Measurements from ENCODE around the gene WDR33.

WDR33 gene

DNA sequence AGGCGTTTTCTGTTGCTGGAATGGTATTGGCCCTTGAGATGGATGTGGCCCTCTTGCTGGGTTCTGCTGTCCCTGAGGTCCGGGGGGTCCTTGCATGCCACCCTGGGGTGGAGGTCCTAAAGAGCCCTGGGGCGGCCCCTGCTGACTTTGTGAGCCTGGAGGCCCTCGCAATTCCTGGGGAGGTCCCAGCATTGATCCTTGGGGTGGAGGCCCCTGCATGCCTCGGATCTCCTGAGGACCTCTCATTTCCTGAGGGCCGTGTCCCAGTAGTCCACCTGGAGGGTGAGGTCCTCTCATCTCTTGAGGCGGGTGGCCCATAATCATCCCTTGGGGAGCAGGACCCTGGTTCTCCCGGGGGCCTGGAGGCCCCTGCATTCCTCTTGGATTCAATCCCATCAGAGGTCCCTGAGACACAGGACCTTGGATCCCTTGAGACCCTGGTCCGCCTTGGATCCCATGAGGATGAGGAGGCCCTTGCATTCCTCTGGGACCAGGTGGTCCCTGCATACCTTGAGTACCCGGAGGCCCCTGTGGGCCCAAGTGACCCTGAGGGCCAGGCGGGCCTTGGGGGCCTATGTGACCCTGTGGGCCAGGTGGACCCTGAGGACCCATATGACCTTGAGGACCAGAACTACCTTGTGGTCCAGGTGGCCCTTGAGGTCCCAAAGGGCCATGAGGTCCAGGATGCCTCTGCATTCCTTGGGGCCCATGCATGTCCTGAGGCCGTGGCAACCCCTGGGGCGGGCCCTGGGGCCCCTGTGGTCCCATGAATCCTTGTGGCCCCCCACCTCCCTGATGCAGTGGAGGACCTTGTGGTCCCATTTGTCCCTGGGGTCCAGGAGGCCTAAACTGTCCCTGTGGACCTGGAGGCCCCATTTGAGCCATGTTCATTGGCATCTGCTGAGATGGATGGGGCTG lies 91.4 kb downstream of the WDR33 start:
- no peak overlapping the region for H3K4me3 ChIP-seq (ENCODE audit: extremely low read depth, insufficient read depth, low read length, poor library complexity, severe bottlenecking)
- no peak overlapping the region for H3K27ac ChIP-seq (ENCODE audit: low read depth, low read length, severe bottlenecking)
- no peaks in the 10 kb centered on the region for H3K9me3 ChIP-seq (ENCODE audit: control insufficient read depth, low read length)
- H3K36me3 ChIP-seq (ENCODE audit: control insufficient read depth, insufficient read depth, low read length), result peaks cover 73% of the 10 kb centered on the region
- 92 to 96% methylated on average over 11 to 12 of the region's 13 CpGs for whole genome bisulfite sequencing, 2 experiments (ENCODE audit: insufficient coverage in 2 of 2)
- H3K4me1 ChIP-seq (ENCODE audit: control insufficient read depth, insufficient read depth, low read length, poor library complexity, severe bottlenecking), result no peaks in the 10 kb centered on the region

DNA sequence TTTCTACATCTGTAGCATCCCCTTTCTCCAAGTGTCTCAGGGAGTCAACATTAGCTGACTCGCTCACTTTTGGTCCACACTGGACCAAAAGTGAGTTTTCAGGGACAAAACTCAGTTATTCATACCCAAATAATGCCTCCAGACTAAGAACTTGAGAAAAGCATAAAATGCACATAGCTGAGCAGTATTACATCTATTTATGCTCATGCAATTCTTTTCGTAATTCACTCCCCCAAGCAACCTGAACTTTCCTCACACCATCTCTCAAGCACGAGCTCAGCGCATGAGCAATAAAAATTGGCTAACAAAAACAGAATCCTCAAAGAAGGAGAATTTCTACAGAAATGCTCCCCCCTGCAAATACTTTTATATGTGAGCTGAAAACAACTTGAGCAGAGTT lies 92.7 kb downstream of the WDR33 start:
- Histone ChIP-seq H3K36me3 (ENCODE audit: control insufficient read depth, insufficient read depth, low read length) (peaks cover 73% of the 10 kb centered on the region), H3K4me3 (ENCODE audit: extremely low read depth, insufficient read depth, low read length, poor library complexity, severe bottlenecking) (no peak overlapping the region), H3K4me1 (ENCODE audit: control insufficient read depth, insufficient read depth, low read length, poor library complexity, severe bottlenecking) (no peaks in the 10 kb centered on the region), H3K9me3 (ENCODE audit: control insufficient read depth, low read length) (no peaks in the 10 kb centered on the region), H3K27ac (ENCODE audit: low read depth, low read length, severe bottlenecking) (no peak overlapping the region)
- WGBS, 2 experiments (ENCODE audit: insufficient coverage in 2 of 2), result 92 to 99% methylated on average over 2 to 4 of the region's 4 CpGs

DNA sequence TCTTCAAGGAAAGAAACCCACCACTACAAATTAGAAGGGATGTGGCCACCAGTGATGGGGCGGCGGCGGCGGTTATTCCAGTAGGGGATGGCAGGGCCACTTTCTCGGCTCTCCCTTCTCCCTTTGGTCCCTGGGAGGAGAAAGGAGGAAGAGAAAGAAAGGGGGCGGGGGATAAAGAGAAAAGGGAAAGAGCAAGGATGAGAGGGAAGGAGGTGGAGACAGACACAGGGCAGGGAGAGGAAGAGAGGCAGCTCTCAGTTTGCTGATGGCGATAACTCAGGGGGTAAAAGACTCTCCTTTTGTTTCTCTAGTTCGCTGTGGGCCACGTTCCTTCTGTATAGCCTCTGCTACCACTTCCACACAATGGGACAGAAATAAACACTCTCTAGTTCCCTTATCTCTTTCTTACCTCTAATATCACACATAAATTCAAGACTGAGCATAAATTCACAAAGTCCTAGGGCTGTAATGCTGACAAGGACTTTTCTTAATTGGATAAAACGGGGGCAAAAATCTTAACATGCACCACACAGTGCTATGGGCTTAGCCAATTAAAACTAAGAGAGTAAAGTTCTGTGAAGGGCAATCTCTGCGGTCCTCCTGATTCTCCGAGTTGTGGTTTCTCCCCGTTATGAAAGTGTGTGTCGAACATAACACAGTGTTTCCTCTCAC lies 95.1 kb downstream of the WDR33 start:
- H3K9me3 ChIP-seq (ENCODE audit: control insufficient read depth, low read length), result no peaks in the 10 kb centered on the region
- H3K4me1 ChIP-seq (ENCODE audit: control insufficient read depth, insufficient read depth, low read length, poor library complexity, severe bottlenecking), result no peaks in the 10 kb centered on the region
- H3K36me3 ChIP-seq (ENCODE audit: control insufficient read depth, insufficient read depth, low read length), result peaks cover 63% of the 10 kb centered on the region
- 87 to 90% methylated on average over 7 to 10 of the region's 14 CpGs for WGBS, 2 experiments (ENCODE audit: insufficient coverage in 2 of 2)
- no peak overlapping the region for H3K27ac ChIP-seq (ENCODE audit: low read depth, low read length, severe bottlenecking)
- no peak overlapping the region for H3K4me3 ChIP-seq (ENCODE audit: extremely low read depth, insufficient read depth, low read length, poor library complexity, severe bottlenecking)

DNA sequence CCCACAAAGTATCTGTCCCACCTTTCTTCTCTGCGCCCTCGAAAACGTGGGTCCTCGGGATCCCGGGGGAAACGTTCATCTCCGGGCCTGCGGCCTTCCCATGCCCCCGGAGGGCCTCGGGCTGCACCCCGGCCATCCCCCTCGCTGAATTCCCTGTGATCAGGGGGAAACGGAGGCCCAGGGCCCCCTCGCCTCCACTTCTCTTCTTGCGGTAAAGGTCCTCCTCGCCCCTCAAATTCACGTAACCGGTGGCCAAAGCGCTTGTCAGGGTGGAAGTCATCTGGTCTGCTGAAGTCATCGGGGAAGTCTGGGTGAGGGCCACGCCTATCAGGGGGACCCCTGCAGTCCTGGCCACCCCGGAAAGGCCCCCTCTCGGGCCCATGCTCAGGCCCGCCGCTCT lies 97.4 kb downstream of the WDR33 start:
- no peak overlapping the region for H3K27ac ChIP-seq (ENCODE audit: low read depth, low read length, severe bottlenecking)
- 98% methylated on average over 20 to 23 of the region's 25 CpGs for WGBS, 2 experiments (ENCODE audit: insufficient coverage in 2 of 2)
- no peaks in the 10 kb centered on the region for H3K9me3 ChIP-seq (ENCODE audit: control insufficient read depth, low read length)
- no peaks in the 10 kb centered on the region for H3K4me1 ChIP-seq (ENCODE audit: control insufficient read depth, insufficient read depth, low read length, poor library complexity, severe bottlenecking)
- no peak overlapping the region for H3K4me3 ChIP-seq (ENCODE audit: extremely low read depth, insufficient read depth, low read length, poor library complexity, severe bottlenecking)
- H3K36me3 ChIP-seq (ENCODE audit: control insufficient read depth, insufficient read depth, low read length), result peaks cover 63% of the 10 kb centered on the region

DNA sequence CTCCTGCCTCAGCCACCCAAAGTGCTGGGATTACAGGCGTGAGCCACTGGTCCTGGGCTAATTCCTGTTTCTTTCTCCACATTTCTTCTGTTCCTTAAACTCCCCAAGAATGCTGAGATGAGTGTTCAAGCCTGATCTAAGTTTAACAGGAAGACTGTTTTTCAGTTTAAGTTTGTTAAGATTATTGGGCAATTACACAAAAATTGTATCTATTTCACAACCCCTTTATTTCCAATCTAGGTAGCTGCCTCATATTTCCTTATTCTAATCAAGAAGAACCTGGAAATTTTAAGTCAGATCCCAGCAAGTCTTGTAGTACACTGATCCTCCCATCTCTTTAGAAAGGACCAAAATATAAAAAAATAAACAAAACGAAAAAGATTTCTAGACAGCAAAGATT lies 98.0 kb downstream of the WDR33 start:
- Histone ChIP-seq H3K9me3 (ENCODE audit: control insufficient read depth, low read length) (no peaks in the 10 kb centered on the region), H3K4me3 (ENCODE audit: extremely low read depth, insufficient read depth, low read length, poor library complexity, severe bottlenecking) (no peak overlapping the region), H3K27ac (ENCODE audit: low read depth, low read length, severe bottlenecking) (no peak overlapping the region), H3K36me3 (ENCODE audit: control insufficient read depth, insufficient read depth, low read length) (peaks cover 63% of the 10 kb centered on the region), H3K4me1 (ENCODE audit: control insufficient read depth, insufficient read depth, low read length, poor library complexity, severe bottlenecking) (no peaks in the 10 kb centered on the region)
- 100% methylated on average over 1 to 2 of the region's 2 CpGs for WGBS, 2 experiments (ENCODE audit: insufficient coverage in 2 of 2)

DNA sequence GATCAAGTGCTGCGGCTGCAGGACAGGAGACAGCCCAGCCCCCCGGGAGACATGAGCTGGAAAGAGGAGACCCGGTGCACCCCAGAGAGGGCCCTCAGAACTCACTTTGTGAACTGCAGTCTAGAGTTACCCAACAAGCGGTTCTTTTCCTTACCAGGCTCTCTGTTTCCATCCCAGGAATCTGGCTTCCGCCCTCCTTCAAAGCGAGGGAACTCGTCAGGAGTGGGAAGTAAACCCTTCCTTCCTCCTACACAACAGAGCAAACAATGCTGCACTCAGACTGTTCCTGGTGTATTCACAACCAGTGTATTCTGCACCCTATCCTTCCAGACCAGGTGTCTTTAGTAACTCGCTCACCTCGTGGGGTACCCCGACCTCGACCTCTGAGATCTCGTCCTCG lies 101.6 kb downstream of the WDR33 start:
- H3K4me1 ChIP-seq (ENCODE audit: control insufficient read depth, insufficient read depth, low read length, poor library complexity, severe bottlenecking), result no peaks in the 10 kb centered on the region
- H3K9me3 ChIP-seq (ENCODE audit: control insufficient read depth, low read length), result no peaks in the 10 kb centered on the region
- 91 to 96% methylated on average over 13 of the region's 13 CpGs for WGBS, 2 experiments (ENCODE audit: insufficient coverage in 2 of 2)
- H3K27ac ChIP-seq (ENCODE audit: low read depth, low read length, severe bottlenecking), result no peak overlapping the region
- no peak overlapping the region for H3K4me3 ChIP-seq (ENCODE audit: extremely low read depth, insufficient read depth, low read length, poor library complexity, severe bottlenecking)
- H3K36me3 ChIP-seq (ENCODE audit: control insufficient read depth, insufficient read depth, low read length), result peaks cover 81% of the 10 kb centered on the region

DNA sequence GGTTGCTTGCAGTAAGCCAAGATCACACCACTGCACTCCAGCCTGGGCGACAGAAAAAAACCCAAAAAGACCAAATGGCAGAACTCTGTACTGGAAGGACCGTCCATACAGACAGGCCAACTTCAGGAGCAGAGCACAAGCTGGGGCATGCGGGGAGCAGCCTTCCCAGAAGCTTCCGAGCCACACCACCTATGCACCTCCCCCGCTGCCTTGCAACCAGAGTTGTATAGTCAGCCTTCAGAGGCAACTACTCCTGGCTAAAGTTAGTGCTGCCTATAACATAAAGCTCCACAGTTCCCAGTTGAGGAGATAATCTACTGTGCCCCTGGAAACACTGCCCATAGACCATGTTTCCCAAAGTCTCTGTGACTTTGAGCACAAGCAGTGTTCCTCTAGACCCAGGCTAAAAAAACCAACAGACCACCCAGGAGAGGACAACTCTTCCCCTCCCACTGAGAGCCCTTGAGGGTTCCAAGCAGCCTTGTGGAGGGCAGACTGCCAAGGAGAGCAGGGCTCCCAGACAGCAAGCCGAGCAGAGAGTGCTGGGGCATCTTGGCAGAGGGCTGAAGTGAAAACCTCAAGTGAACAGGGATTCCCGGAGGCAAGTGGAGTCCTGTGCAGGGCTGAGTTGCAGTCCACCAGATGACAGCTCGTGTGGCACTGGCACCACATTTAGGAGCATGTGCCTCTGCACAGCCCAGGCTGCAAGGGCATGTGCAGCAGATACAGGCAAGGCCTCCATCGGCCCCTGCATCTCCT lies 102.9 kb downstream of the WDR33 start:
- no peak overlapping the region for H3K27ac ChIP-seq (ENCODE audit: low read depth, low read length, severe bottlenecking)
- peaks cover 82% of the 10 kb centered on the region for H3K36me3 ChIP-seq (ENCODE audit: control insufficient read depth, insufficient read depth, low read length)
- H3K9me3 ChIP-seq (ENCODE audit: control insufficient read depth, low read length), result no peaks in the 10 kb centered on the region
- WGBS, 2 experiments (ENCODE audit: insufficient coverage in 2 of 2), result 93 to 95% methylated on average over 9 of the region's 9 CpGs
- H3K4me3 ChIP-seq (ENCODE audit: extremely low read depth, insufficient read depth, low read length, poor library complexity, severe bottlenecking), result no peak overlapping the region
- no peaks in the 10 kb centered on the region for H3K4me1 ChIP-seq (ENCODE audit: control insufficient read depth, insufficient read depth, low read length, poor library complexity, severe bottlenecking)

DNA sequence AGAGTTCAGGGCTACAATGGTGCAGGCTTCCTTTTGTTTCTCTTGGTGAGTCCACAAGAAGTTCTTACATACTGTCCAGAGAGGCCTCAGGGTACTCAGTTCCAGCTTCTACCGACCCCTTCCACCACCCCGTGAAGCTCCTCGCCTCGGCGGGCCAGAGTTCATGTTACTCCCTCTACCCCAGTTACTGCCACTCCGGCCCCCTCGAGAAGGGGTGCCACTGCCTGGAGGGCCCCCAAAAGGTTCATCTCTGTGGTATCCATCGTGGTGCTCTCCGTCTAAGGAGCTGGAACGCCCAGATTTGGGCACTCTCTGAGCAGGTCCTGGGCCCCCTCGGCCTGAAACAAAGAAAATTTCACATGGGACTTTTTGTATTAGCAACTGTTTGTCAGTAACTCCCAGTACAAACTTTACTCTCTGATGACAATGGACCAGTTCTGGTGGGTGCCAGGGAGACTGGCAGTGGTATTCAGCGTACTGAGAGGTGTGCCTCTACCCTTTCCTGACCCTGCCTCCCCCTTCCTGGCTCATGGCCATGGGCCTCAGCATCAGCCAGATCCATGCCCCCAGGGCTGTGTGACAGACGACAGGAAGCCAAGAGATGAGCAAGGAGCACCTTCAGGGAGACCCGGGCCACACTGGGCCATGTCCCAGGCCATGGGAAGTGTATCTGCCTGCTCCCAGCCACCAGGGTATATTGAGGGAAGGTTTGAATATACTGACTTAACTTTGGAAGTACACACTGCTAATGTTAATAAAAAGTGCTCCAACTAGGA lies 104.6 kb downstream of the WDR33 start:
- no peaks in the 10 kb centered on the region for H3K4me1 ChIP-seq (ENCODE audit: control insufficient read depth, insufficient read depth, low read length, poor library complexity, severe bottlenecking)
- 95% methylated on average over 12 to 13 of the region's 14 CpGs for WGBS, 2 experiments (ENCODE audit: insufficient coverage in 2 of 2)
- H3K36me3 ChIP-seq (ENCODE audit: control insufficient read depth, insufficient read depth, low read length), result peaks cover 85% of the 10 kb centered on the region
- H3K27ac ChIP-seq (ENCODE audit: low read depth, low read length, severe bottlenecking), result no peak overlapping the region
- no peak overlapping the region for H3K4me3 ChIP-seq (ENCODE audit: extremely low read depth, insufficient read depth, low read length, poor library complexity, severe bottlenecking)
- no peaks in the 10 kb centered on the region for H3K9me3 ChIP-seq (ENCODE audit: control insufficient read depth, low read length)

DNA sequence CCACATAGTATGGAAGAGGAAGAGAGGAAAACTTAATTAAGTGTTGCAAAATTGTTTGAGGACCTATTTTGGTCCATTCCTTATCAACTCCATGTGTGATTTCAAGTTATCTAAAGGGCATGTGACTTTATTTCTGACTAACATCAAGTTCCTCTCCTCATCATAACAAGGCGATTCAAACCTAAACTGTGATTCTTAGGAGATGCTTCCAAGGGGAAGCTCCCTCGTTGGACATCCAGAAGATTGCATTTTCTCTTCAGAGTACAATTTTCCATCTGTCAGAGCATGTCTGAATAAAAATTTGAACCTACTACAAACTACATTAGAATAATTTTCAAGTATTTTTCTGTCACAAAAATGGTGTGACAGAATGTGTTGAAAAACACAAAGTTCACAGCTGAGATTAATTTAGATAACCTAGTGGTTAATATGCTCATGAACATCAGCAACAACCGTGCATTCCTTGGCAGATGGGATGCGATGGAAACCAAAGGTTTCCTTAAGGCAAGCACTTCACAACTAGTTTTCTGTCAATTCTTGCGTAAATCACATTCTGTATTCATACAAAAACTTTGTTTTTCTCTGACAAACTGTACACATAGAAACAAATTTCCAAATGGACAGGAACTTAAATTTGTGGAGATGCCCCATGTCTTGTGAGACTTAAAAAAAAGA lies 105.4 kb downstream of the WDR33 start:
- no peak overlapping the region for H3K4me3 ChIP-seq (ENCODE audit: extremely low read depth, insufficient read depth, low read length, poor library complexity, severe bottlenecking)
- H3K9me3 ChIP-seq (ENCODE audit: control insufficient read depth, low read length), result no peaks in the 10 kb centered on the region
- H3K4me1 ChIP-seq (ENCODE audit: control insufficient read depth, insufficient read depth, low read length, poor library complexity, severe bottlenecking), result peaks cover 4% of the 10 kb centered on the region
- H3K36me3 ChIP-seq (ENCODE audit: control insufficient read depth, insufficient read depth, low read length), result peaks cover 79% of the 10 kb centered on the region
- WGBS, 2 experiments (ENCODE audit: insufficient coverage in 2 of 2), result 96 to 98% methylated on average over 3 to 4 of the region's 5 CpGs
- no peak overlapping the region for H3K27ac ChIP-seq (ENCODE audit: low read depth, low read length, severe bottlenecking)
